Calu3 (cell line): ENCODE measurements around the gene MAGI1. TPM values are rescaled to one million over a fixed set of nuclear protein-coding genes. Genes with fewer than 3 reads are reported as not detected.

Experiments used
- BruUV-seq: library from RNA; stranded (reverse); fragments of 400-500 nt; replicated peaks from 2 replicates; lab custom pipeline; 2021; lab: Mats Ljungman, UMichigan
- CTCF ChIA-PET: fragments of 300-600 bp; sonication (Branson Sonifier 250); formaldehyde crosslinking; loops from one replicate; lab custom pipeline; 2022; ENCODE audit warnings: antibody characterized with exemption; lab: Charles Lee
- DNase-seq: peaks from one replicate; pipeline ENCODE4 v3.0.0; 2022
- H3K27ac Mint-ChIP-seq: one replicate; pipeline ENCODE4 v1.8.0; 2022; ENCODE audit warnings: mixed read lengths; ENCODE audit not compliant: unreplicated experiment
- H3K27me3 Mint-ChIP-seq: one replicate; pipeline ENCODE4 v1.8.0; 2022; ENCODE audit warnings: mixed read lengths; ENCODE audit not compliant: unreplicated experiment
- H3K36me3 Mint-ChIP-seq: one replicate; pipeline ENCODE4 v1.8.0; 2022; ENCODE audit warnings: mild to moderate bottlenecking, moderate library complexity, mixed read lengths; ENCODE audit not compliant: insufficient read depth, unreplicated experiment
- H3K4me1 Mint-ChIP-seq: one replicate; pipeline ENCODE4 v1.8.0; 2022; ENCODE audit warnings: mild to moderate bottlenecking, low read depth, mixed read lengths; ENCODE audit not compliant: unreplicated experiment
- H3K4me3 Mint-ChIP-seq: one replicate; pipeline ENCODE4 v1.8.0; 2022; ENCODE audit warnings: mild to moderate bottlenecking, low read depth, moderate library complexity, mixed read lengths; ENCODE audit not compliant: unreplicated experiment
- H3K9me3 Mint-ChIP-seq: one replicate; pipeline ENCODE4 v1.8.0; 2022; ENCODE audit warnings: low read depth, mixed read lengths; ENCODE audit not compliant: unreplicated experiment
- CTCF ChIP-seq: fragments of 200-600 bp; IDR thresholded peaks from one replicate; pipeline ENCODE4 v1.8.0; 2022; ENCODE audit warnings: antibody characterized with exemption; ENCODE audit not compliant: unreplicated experiment
- intact Hi-C: fragments of 100-400 bp; cut with micrococcal nuclease; formaldehyde crosslinking; loops from one replicate; pipeline ENCODE4 v1.10.0; 2022; ENCODE audit not compliant: unreplicated experiment
- total RNA-seq: library from RNA; stranded (reverse); gene quantifications from 2 replicates; pipeline ENCODE4 v1.2.3, GENCODE V29; 2022

Gene MAGI1
- total RNA-seq, 1 experiment from 2014 or later, result 76.4 TPM

DNA sequence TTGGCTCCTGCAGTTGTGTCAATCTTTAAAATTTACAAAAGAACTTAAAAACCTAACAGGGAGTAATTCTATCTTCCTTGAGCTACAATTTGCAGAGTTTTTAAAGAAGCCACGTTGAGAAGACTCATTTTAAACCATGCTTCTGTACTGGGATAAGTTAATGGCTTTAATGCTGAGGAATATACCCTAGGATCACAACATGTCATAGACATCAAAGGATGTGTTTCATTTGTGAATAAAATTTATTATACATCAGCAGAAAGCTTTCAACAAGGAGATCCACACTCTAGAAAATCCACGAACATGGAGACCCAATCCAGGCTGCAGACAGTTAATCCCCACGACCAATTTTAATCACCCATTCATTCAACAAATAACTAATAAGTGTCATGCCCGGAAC is 297.2 kb downstream of the MAGI1 start:
- CTCF ChIA-PET, result no interaction called here
- no peak for TF ChIP-seq CTCF
- no peak overlapping the region for H3K27ac Mint-ChIP-seq
- no peak for DNase-seq
- intact Hi-C loops, result no loop called here
- no peaks in the 10 kb centered on the region for H3K9me3 Mint-ChIP-seq
- H3K4me1 Mint-ChIP-seq, result no peaks in the 10 kb centered on the region
- no peak overlapping the region for H3K4me3 Mint-ChIP-seq
- H3K27me3 Mint-ChIP-seq, result no peaks in the 10 kb centered on the region
- no TSS peak for BruUV-seq
- no peaks in the 10 kb centered on the region for H3K36me3 Mint-ChIP-seq

- intact Hi-C loops, result no loop called here
- Mint-ChIP-seq H3K36me3 (no peaks in the 10 kb centered on the region), H3K27me3 (no peaks in the 10 kb centered on the region), H3K27ac (no peak overlapping the region), H3K4me1 (no peaks in the 10 kb centered on the region), H3K9me3 (no peaks in the 10 kb centered on the region), H3K4me3 (no peak overlapping the region)
- no peak for TF ChIP-seq CTCF
- DNase-seq, result no peak
- CTCF ChIA-PET, result no interaction called here
- no TSS peak for BruUV-seq
Measured at GRCh38 chr3:65739901-65740541, 298.7 kb downstream of the MAGI1 start.

DNA sequence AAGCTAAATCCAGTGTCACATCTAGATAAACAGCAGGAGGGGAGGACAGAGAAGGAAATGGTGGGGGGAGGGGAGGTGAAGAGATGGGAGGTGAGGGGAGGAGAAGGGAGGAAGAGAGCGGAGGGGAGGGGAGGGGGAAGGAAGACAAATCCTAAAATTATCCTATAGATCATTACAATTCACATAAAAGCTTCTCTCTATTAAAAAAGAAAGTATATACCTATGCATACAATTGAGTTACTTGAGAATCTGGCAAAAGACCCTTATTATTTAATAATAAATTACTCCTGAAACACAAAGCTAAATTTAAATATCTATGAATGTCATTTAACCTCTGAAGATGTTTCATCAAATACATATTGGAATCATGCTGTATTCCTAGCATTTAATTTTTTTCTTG is 303.9 kb downstream of the MAGI1 start:
- DNase-seq, result no peak
- Mint-ChIP-seq H3K9me3 (no peaks in the 10 kb centered on the region), H3K4me3 (no peak overlapping the region), H3K27ac (no peak overlapping the region), H3K4me1 (peaks cover 9% of the 10 kb centered on the region), H3K27me3 (no peaks in the 10 kb centered on the region), H3K36me3 (no peaks in the 10 kb centered on the region)
- CTCF ChIA-PET, result interaction anchor here (1.0 kb wide), 1 partner anchor 99 kb away, joined by 3 read pairs; no protein-coding TSS in a partner anchor
- TF ChIP-seq CTCF, result no peak
- BruUV-seq, result no TSS peak
- intact Hi-C loops, result loop anchor here (5.0 kb wide), 1 partner anchor 297 kb away; no protein-coding TSS in a partner anchor

GRCh38 chr3:65734382-65734781 is 304.3 kb downstream of the MAGI1 start:
- Mint-ChIP-seq H3K4me1 (peaks cover 9% of the 10 kb centered on the region), H3K9me3 (no peaks in the 10 kb centered on the region), H3K27ac (no peak overlapping the region), H3K4me3 (no peak overlapping the region), H3K36me3 (no peaks in the 10 kb centered on the region), H3K27me3 (no peaks in the 10 kb centered on the region)
- CTCF ChIA-PET, result interaction anchor here (1.0 kb wide), 1 partner anchor 99 kb away, joined by 3 read pairs; no protein-coding TSS in a partner anchor
- intact Hi-C loops, result loop anchor here (5.0 kb wide), 1 partner anchor 297 kb away; no protein-coding TSS in a partner anchor
- no TSS peak for BruUV-seq
- no peak for DNase-seq
- TF ChIP-seq CTCF, result no peak
